ENCODE measurements around the gene ADGRD1.

GRCh38 chr12:131112700-131113290, 159.1 kb downstream of the ADGRD1 start:
- TF ChIP-seq CTCF (IDR thresholded peaks at IDR 0.05; ENCODE audit: low read depth, low read length) (no peak), POLR2A (IDR thresholded peaks at IDR 0.05; ENCODE audit: extremely low read depth, insufficient read length) (no peak), MAX (IDR thresholded peaks at IDR 0.05; ENCODE audit: low read depth, low read length) (no peak), MYC (IDR thresholded peaks at IDR 0.05; ENCODE audit: low read depth, low read length) (no peak)

Data from NB4 (cell line).